SK-N-SH (cell line): ENCODE data around the gene ADAMTS15. TPM values are rescaled to one million over a fixed set of nuclear protein-coding genes. Genes with fewer than 3 reads are reported as not detected.

Experiments used
- CTCF ChIA-PET: fragments of 300-600, 350-600 bp; formaldehyde crosslinking; extraction: SDS; loops from one replicate; lab custom pipeline; 2021; lab: Yijun Ruan, JAX
- POLR2A ChIA-PET: fragments of 350-600 bp; sonication (Branson Sonifier 250); formaldehyde crosslinking; extraction: SDS; loops from one replicate; lab custom pipeline; 2020; ENCODE audit warnings: antibody characterized with exemption, inconsistent platforms; lab: Yijun Ruan, JAX
- DNase-seq: peaks from one replicate; pipeline ENCODE4 v3.0.0; 2012
- H2AFZ ChIP-seq: fragments of 200-600 bp; sonication (generic); 2 replicates; pipeline ENCODE4 v1.8.1; 2016; ENCODE audit warnings: antibody characterized with exemption, mild to moderate bottlenecking, low read depth
- H3F3A ChIP-seq: fragments of 200-600 bp; sonication (generic); replicated peaks from 2 replicates; pipeline ENCODE3; 2016; ENCODE audit warnings: antibody characterized with exemption, mild to moderate bottlenecking; ENCODE audit not compliant: insufficient read depth
- H3K27ac ChIP-seq, 2 experiments: fragments of 200-500 bp in 1 of 2; fragments of 200-600 bp in 1 of 2; sonication (Bioruptor generic) in 1 of 2; sonication (generic), shearing (Covaris generic) in 1 of 2; 2 replicates each; pipeline versions ENCODE4 v1.5.1 to v1.6.1; 2014 to 2016; ENCODE audit warnings: low read depth in 2 of 2, inconsistent platforms in 1 of 2, low read length in 1 of 2, mild to moderate bottlenecking in 1 of 2, mixed read lengths in 1 of 2
- H3K27me3 ChIP-seq: fragments of 200-600 bp; sonication (generic), shearing (Covaris generic); 2 replicates; pipeline ENCODE4 v1.6.1; 2016; ENCODE audit warnings: mixed run types; ENCODE audit not compliant: insufficient read depth
- H3K36me3 ChIP-seq, 2 experiments: fragments of 200-500 bp in 1 of 2; fragments of 200-600 bp in 1 of 2; sonication (Bioruptor generic) in 1 of 2; sonication (generic) in 1 of 2; replicated peaks in 1 of 2; 2 replicates each; pipeline versions ENCODE3 to v1.5.1; 2014 to 2016; ENCODE audit warnings: low read length in 1 of 2, mild to moderate bottlenecking in 1 of 2; ENCODE audit not compliant: insufficient read depth in 2 of 2, control insufficient read depth in 1 of 2
- H3K4me1 ChIP-seq, 2 experiments: fragments of 200-500 bp in 1 of 2; fragments of 200-600 bp in 1 of 2; sonication (Bioruptor generic) in 1 of 2; sonication (generic), shearing (Covaris generic) in 1 of 2; 2 replicates each; pipeline versions ENCODE4 v1.5.1 to v1.6.1; 2014 to 2016; ENCODE audit warnings: low read depth in 1 of 2, low read length in 1 of 2, mixed run types in 1 of 2; ENCODE audit not compliant: insufficient read depth in 2 of 2, control insufficient read depth in 1 of 2
- H3K4me2 ChIP-seq: fragments of 200-600 bp; sonication (generic), shearing (Covaris generic); 2 replicates; pipeline ENCODE4 v1.6.1; 2017; ENCODE audit warnings: mixed run types
- H3K4me3 ChIP-seq, 2 experiments: fragments of 200-500 bp in 1 of 2; fragments of 200-600 bp in 1 of 2; sonication (Bioruptor generic) in 1 of 2; sonication (generic), shearing (Covaris generic) in 1 of 2; 2 replicates each; pipeline versions ENCODE4 v1.5.1 to v1.8.1; 2014 to 2016; ENCODE audit warnings: low read depth in 2 of 2, inconsistent platforms in 1 of 2, low read length in 1 of 2, mild to moderate bottlenecking in 1 of 2, mixed read lengths in 1 of 2, moderate library complexity in 1 of 2
- H3K79me2 ChIP-seq: fragments of 200-600 bp; sonication (generic); 2 replicates; pipeline ENCODE4 v1.8.1; 2017; ENCODE audit warnings: mild to moderate bottlenecking; ENCODE audit not compliant: insufficient read depth
- H3K9ac ChIP-seq: fragments of 200-600 bp; sonication (generic); 2 replicates; pipeline ENCODE4 v1.6.1; 2017; ENCODE audit warnings: mixed run types
- H3K9me2 ChIP-seq: fragments of 200-600 bp; sonication (generic); 2 replicates; pipeline ENCODE4 v1.6.1; 2017; ENCODE audit warnings: mixed run types
- H3K9me3 ChIP-seq: fragments of 200-600 bp; sonication (generic); 2 replicates; pipeline ENCODE4 v1.6.1; 2017; ENCODE audit warnings: mixed run types, mild to moderate bottlenecking, moderate library complexity
- H4K20me1 ChIP-seq: fragments of 200-600 bp; sonication (generic); 2 replicates; pipeline ENCODE4 v1.6.1; 2017; ENCODE audit warnings: mild to moderate bottlenecking, mixed run types; ENCODE audit not compliant: insufficient read depth
- CHD2 ChIP-seq: fragments of 150-350 bp; IDR thresholded peaks from 2 replicates; pipeline ENCODE4 v1.6.1; 2018; ENCODE audit warnings: low read length; ENCODE audit not compliant: partially characterized antibody
- FOSL2 ChIP-seq: IDR thresholded peaks from 2 replicates; pipeline ENCODE4 v1.4.0; 2012; ENCODE audit warnings: low read depth, mild to moderate bottlenecking, moderate library complexity, borderline replicate concordance
- FOXJ3 ChIP-seq: sonication (generic); formaldehyde crosslinking; IDR thresholded peaks from 2 replicates; pipeline ENCODE4 v1.5.1; 2020; ENCODE audit warnings: mild to moderate bottlenecking, missing genetic modification reagents
- JUND ChIP-seq: IDR thresholded peaks from 2 replicates; pipeline ENCODE4 v1.4.0; 2012
- NRF1 ChIP-seq: IDR thresholded peaks from 2 replicates; pipeline ENCODE4 v1.6.1; 2012; ENCODE audit warnings: low read depth, mild to moderate bottlenecking, low read length
- PBX3 ChIP-seq: IDR thresholded peaks from 2 replicates; pipeline ENCODE4; 2012
- POLR2AphosphoS5 ChIP-seq: IDR thresholded peaks from 2 replicates; pipeline ENCODE4 v1.6.1; 2012; ENCODE audit warnings: low read depth, low read length
- RAD21 ChIP-seq: IDR thresholded peaks from 2 replicates; pipeline ENCODE4 v1.6.1; 2012; ENCODE audit warnings: mild to moderate bottlenecking, low read length
- RCOR1 ChIP-seq: fragments of 150-350 bp; IDR thresholded peaks from 2 replicates; pipeline ENCODE4 v1.6.1; 2017; ENCODE audit warnings: antibody characterized with exemption, low read length
- TAF1 ChIP-seq: IDR thresholded peaks from 2 replicates; pipeline ENCODE4 v1.6.1; 2012; ENCODE audit warnings: low read depth, mild to moderate bottlenecking, low read length, moderate library complexity, borderline replicate concordance
- TEAD4 ChIP-seq: IDR thresholded peaks from 2 replicates; pipeline ENCODE4 v1.4.0; 2012; ENCODE audit warnings: mild to moderate bottlenecking, borderline replicate concordance; ENCODE audit not compliant: insufficient read depth
- USF2 ChIP-seq: fragments of 150-350 bp; IDR thresholded peaks from 2 replicates; pipeline ENCODE4 v1.6.1; 2017; ENCODE audit warnings: antibody characterized with exemption, low read length, low read depth, borderline replicate concordance
- YY1 ChIP-seq: IDR thresholded peaks from 2 replicates; pipeline ENCODE4 v1.4.0; 2012; ENCODE audit warnings: low read depth, mild to moderate bottlenecking
- ZBTB33 ChIP-seq: IDR thresholded peaks from 2 replicates; pipeline ENCODE4 v1.4.0; 2012; ENCODE audit warnings: low read depth, borderline replicate concordance
- WGBS: methylation state at CpG from one replicate; pipeline ENCODE4 v1.1.6; 2017; ENCODE audit warnings: low lambda C conversion rate; 5-methylcytosine and 5-hydroxymethylcytosine counted together
- polyA plus RNA-seq, 3 experiments: library from polyadenylated mRNA; depleted of rRNA; stranded (reverse); fragments of >200 nt; gene quantifications; 2 replicates each; pipeline ENCODE4 v1.2.3, GENCODE V29; 2012

ADAMTS15 gene
- polyA plus RNA-seq, 1 of the 3 experiments (the other 2 are of a cell fraction) = 1.1 TPM

DNA sequence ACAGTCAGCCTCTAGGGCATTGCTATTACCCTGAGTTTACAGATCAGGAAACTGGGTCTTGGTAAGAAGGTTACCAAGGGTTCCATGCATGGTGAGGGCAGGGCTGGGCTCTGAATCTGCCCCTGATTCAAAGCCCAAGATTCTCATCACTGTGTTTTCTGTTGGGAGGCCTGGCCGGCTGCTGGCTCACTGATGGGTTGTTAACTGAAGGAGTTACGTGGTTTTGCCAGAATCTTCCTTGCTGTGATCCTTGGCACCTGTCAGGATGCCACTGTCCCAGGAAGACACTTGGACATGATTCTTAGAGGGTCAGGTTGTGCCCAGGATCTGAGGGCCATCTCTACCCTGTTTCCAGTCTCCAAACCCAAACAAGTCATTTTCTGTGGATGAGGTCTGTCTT, 61.5 kb downstream of the ADAMTS15 start:
- Histone ChIP-seq H3F3A (no peaks in the 10 kb centered on the region), H3K27me3 (no peaks in the 10 kb centered on the region), H3K4me3 (no peak overlapping the region), H3K4me1 (no peaks in the 10 kb centered on the region; a peak in 1 of 4 replicates), H3K4me2 (no peak overlapping the region), H3K79me2 (no peaks in the 10 kb centered on the region), H3K36me3 (no peaks in the 10 kb centered on the region), H3K9ac (no peak overlapping the region), H3K9me3 (no peaks in the 10 kb centered on the region), H2AFZ (no peak overlapping the region), H3K27ac (no peak overlapping the region), H4K20me1 (no peaks in the 10 kb centered on the region), H3K9me2 (no peaks in the 10 kb centered on the region)
- no peak for DNase-seq
- no CpG with 5 or more reads among the region's 2 CpGs for WGBS
- POLR2A ChIA-PET = no interaction called here
- TF ChIP-seq PBX3 = no peak
- CTCF ChIA-PET = no interaction called here

- H3K4me2 ChIP-seq = no peak overlapping the region
- no peaks in the 10 kb centered on the region for H3K79me2 ChIP-seq
- H2AFZ ChIP-seq = no peak overlapping the region
- H3K27ac ChIP-seq = no peak overlapping the region
- ChIA-PET POLR2A (no interaction called here), CTCF (no interaction called here)
- no peaks in the 10 kb centered on the region for H3K27me3 ChIP-seq
- TF ChIP-seq YY1 (no peak), POLR2AphosphoS5 (no peak), FOSL2 (no peak), RAD21 (no peak), NRF1 (no peak), RCOR1 (no peak), JUND (no peak), ZBTB33 (no peak), TAF1 (no peak), FOXJ3 (CRISPR knock-in tag) (no peak), TEAD4 (no peak), USF2 (no peak), CHD2 (no peak)
- no peaks in the 10 kb centered on the region for H3K9me3 ChIP-seq
- no peak for DNase-seq
- WGBS = 62% methylated on average over 8 of the region's 8 CpGs
- H3K4me3 ChIP-seq = no peak overlapping the region
- H3K9me2 ChIP-seq = no peaks in the 10 kb centered on the region
- H3F3A ChIP-seq = no peaks in the 10 kb centered on the region
- no peaks in the 10 kb centered on the region for H3K36me3 ChIP-seq
- H3K9ac ChIP-seq = no peak overlapping the region
- no peaks in the 10 kb centered on the region for H4K20me1 ChIP-seq
- no peaks in the 10 kb centered on the region; a peak in 1 of 4 replicates for H3K4me1 ChIP-seq
These were observed 62.1 kb downstream of the ADAMTS15 start for GRCh38 chr11:130510407-130511006.
